Keratinocyte (primary cell): Measurements from ENCODE around the gene LSG1. TPM values are rescaled to one million over a fixed set of nuclear protein-coding genes. Genes with fewer than 3 reads are reported as not detected.

Experiments
- DNase-seq: peaks from one replicate; pipeline ENCODE4 v3.0.0-alpha.2; 2011; ENCODE audit warnings: low read depth, missing footprints, low spot score
- FAIRE-seq: peaks from 2 replicates; lab custom pipeline; 2011; peaks lifted over from hg19 to GRCh38; lab: Jason Lieb, UNC
- H2AFZ ChIP-seq: 2 replicates; pipeline ENCODE4 v1.6.0; 2012; ENCODE audit warnings: low read length, control low read depth, inconsistent platforms; ENCODE audit not compliant: control insufficient read depth
- H3K27ac ChIP-seq: 2 replicates; pipeline ENCODE4 v1.5.1; 2011; ENCODE audit warnings: low read length; ENCODE audit not compliant: control insufficient read depth, insufficient read depth
- H3K27me3 ChIP-seq: 3 replicates; pipeline ENCODE4 v1.6.0; 2011; ENCODE audit warnings: low read length; ENCODE audit not compliant: control insufficient read depth, insufficient read depth; ENCODE audit errors: extremely low read depth
- H3K36me3 ChIP-seq, 2 experiments: 2 replicates in 1 of 2; 3 replicates in 1 of 2; pipeline ENCODE4 v1.5.1; 2011; ENCODE audit warnings: low read length in 2 of 2, mild to moderate bottlenecking in 1 of 2; ENCODE audit not compliant: control insufficient read depth in 2 of 2, insufficient read depth in 2 of 2; ENCODE audit errors: extremely low read depth in 1 of 2
- H3K4me1 ChIP-seq: 3 replicates; pipeline ENCODE4 v1.5.1; 2011; ENCODE audit warnings: low read length; ENCODE audit not compliant: control insufficient read depth, insufficient read depth; ENCODE audit errors: extremely low read depth
- H3K4me2 ChIP-seq: 3 replicates; pipeline ENCODE4 v1.6.0; 2011; ENCODE audit warnings: low read depth, low read length; ENCODE audit not compliant: control insufficient read depth, insufficient read depth; ENCODE audit errors: extremely low read depth
- H3K4me3 ChIP-seq, 3 experiments: fragments of 200-600 bp in 1 of 3; sonication (generic) in 1 of 3; 2 replicates in 2 of 3; 3 replicates in 1 of 3; pipeline ENCODE4 v1.5.1; 2011 to 2016; ENCODE audit warnings: low read length in 3 of 3, mild to moderate bottlenecking in 3 of 3, control low read depth in 2 of 3, inconsistent platforms in 1 of 3, low read depth in 1 of 3, mixed read lengths in 1 of 3, mixed run types in 1 of 3, moderate library complexity in 1 of 3; ENCODE audit not compliant: control insufficient read depth in 2 of 3, insufficient read depth in 2 of 3; ENCODE audit errors: extremely low read depth in 1 of 3
- H3K79me2 ChIP-seq: 2 replicates; pipeline ENCODE4 v1.6.0; 2012; ENCODE audit warnings: low read length; ENCODE audit not compliant: control insufficient read depth, insufficient read depth
- H3K9ac ChIP-seq: 3 replicates; pipeline ENCODE4 v1.6.0; 2011; ENCODE audit warnings: low read length; ENCODE audit not compliant: control insufficient read depth, insufficient read depth; ENCODE audit errors: extremely low read depth
- H3K9me1 ChIP-seq: 3 replicates; pipeline ENCODE4 v1.6.0; 2011; ENCODE audit warnings: low read length; ENCODE audit not compliant: control insufficient read depth, insufficient read depth; ENCODE audit errors: extremely low read depth
- H3K9me3 ChIP-seq: 2 replicates; pipeline ENCODE4 v1.5.1; 2012; ENCODE audit warnings: low read depth, low read length; ENCODE audit not compliant: control insufficient read depth
- H4K20me1 ChIP-seq: 3 replicates; pipeline ENCODE4 v1.6.0; 2011; ENCODE audit warnings: low read length; ENCODE audit not compliant: control insufficient read depth, insufficient read depth; ENCODE audit errors: extremely low read depth
- CTCF ChIP-seq, 3 experiments: IDR thresholded peaks in 1 of 3; conservative IDR thresholded peaks in 1 of 3; optimal IDR thresholded peaks in 1 of 3; 2 replicates in 2 of 3; 3 replicates in 1 of 3; pipeline versions ENCODE3 to v1.5.1; 2011; ENCODE audit warnings: low read length in 3 of 3, mild to moderate bottlenecking in 3 of 3, moderate library complexity in 2 of 3, control low read depth in 1 of 3, inconsistent platforms in 1 of 3; ENCODE audit not compliant: insufficient read depth in 2 of 3; ENCODE audit errors: extremely low read depth in 1 of 3
- EZH2 ChIP-seq: IDR thresholded peaks from one replicate; pipeline ENCODE4 v1.6.1; 2012; ENCODE audit warnings: inconsistent platforms, mild to moderate bottlenecking, low read length, moderate library complexity
- dilution Hi-C: fragments of 300-500 bp; cut with MboI; formaldehyde crosslinking; loops from one replicate; pipeline ENCODE4 v1.7.0; 2020; ENCODE audit warnings: low sequenced_read_pairs; ENCODE audit not compliant: extremely low pct_ligation_motif_present
- polyA plus RNA-seq, 5 experiments: library from polyadenylated mRNA; depleted of rRNA in 3 of 5; stranded (reverse) in 3 of 5; stranded (forward) in 1 of 5; unstranded in 1 of 5; fragments of >200 nt; gene quantifications; 1 replicate in 1 of 5; 2 replicates in 3 of 5; 3 replicates in 1 of 5; pipeline versions ENCODE4 v1.2.1 to v1.2.3, GENCODE V29; 2011 to 2012; ENCODE audit warnings: missing spikeins in 2 of 5, low read depth in 1 of 5, low replicate concordance in 1 of 5

LSG1 gene
- polyA plus RNA-seq, 1 donor (not counting 4 experiments of a cell fraction or from before 2014, with no cell fraction given): 40.7 TPM

GRCh38 chr3:194659778-194660177 lies 12.2 kb downstream of the LSG1 start:
- Histone ChIP-seq H3K79me2 (peaks cover 1% of the 10 kb centered on the region), H3K9me3 (no peaks in the 10 kb centered on the region), H3K4me3 (no peak overlapping the region), H3K27me3 (no peaks in the 10 kb centered on the region), H3K4me1 (no peaks in the 10 kb centered on the region), H4K20me1 (no peaks in the 10 kb centered on the region), H3K9ac (no peak overlapping the region), H3K9me1 (no peaks in the 10 kb centered on the region), H2AFZ (no peak overlapping the region), H3K36me3 (peaks cover 12 to 26% of the 10 kb centered on the region in 2 experiments), H3K4me2 (no peak overlapping the region), H3K27ac (no peak overlapping the region)
- dilution Hi-C loops: no loop called here
- DNase-seq (no peak), FAIRE-seq (no peak)
- TF ChIP-seq EZH2: no peak
- no peak for TF ChIP-seq CTCF (optimal IDR thresholded peaks at IDR 0.05 in 1 of 3, IDR thresholded peaks at IDR 0.05 in 1 of 3, conservative IDR thresholded peaks at IDR 0.05 in 1 of 3; ENCODE audit: extremely low read depth in 1 of 3, insufficient read depth in 2 of 3, low read length in 3 of 3)

GRCh38 chr3:194658477-194659242 lies 13.3 kb downstream of the LSG1 start:
- H3K27ac ChIP-seq: no peak overlapping the region
- no peaks in the 10 kb centered on the region for H4K20me1 ChIP-seq
- H3K4me2 ChIP-seq: no peak overlapping the region
- no peak overlapping the region for H3K4me3 ChIP-seq
- H3K9ac ChIP-seq: no peak overlapping the region
- TF ChIP-seq EZH2 (no peak), CTCF (optimal IDR thresholded peaks at IDR 0.05 in 1 of 3, IDR thresholded peaks at IDR 0.05 in 1 of 3, conservative IDR thresholded peaks at IDR 0.05 in 1 of 3; ENCODE audit: extremely low read depth in 1 of 3, insufficient read depth in 2 of 3, low read length in 3 of 3) (no peak)
- dilution Hi-C loops: no loop called here
- peaks cover 1% of the 10 kb centered on the region for H3K79me2 ChIP-seq
- no peak overlapping the region for H2AFZ ChIP-seq
- no peak for FAIRE-seq
- H3K27me3 ChIP-seq: no peaks in the 10 kb centered on the region
- H3K4me1 ChIP-seq: no peaks in the 10 kb centered on the region
- peaks cover 13 to 17% of the 10 kb centered on the region in 2 experiments for H3K36me3 ChIP-seq
- H3K9me1 ChIP-seq: no peaks in the 10 kb centered on the region
- H3K9me3 ChIP-seq: no peaks in the 10 kb centered on the region
- DNase-seq: no peak
